ENCODE data around the gene SNRPA. TPM values are rescaled to one million over a fixed set of nuclear protein-coding genes. Genes with fewer than 3 reads are reported as not detected.

SNRPA gene
- total and polyA plus RNA-seq, 2 of the 8 experiments (the other 6 are each of a cell fraction or from before 2014, with no cell fraction given) = 201 to 202 TPM

DNA sequence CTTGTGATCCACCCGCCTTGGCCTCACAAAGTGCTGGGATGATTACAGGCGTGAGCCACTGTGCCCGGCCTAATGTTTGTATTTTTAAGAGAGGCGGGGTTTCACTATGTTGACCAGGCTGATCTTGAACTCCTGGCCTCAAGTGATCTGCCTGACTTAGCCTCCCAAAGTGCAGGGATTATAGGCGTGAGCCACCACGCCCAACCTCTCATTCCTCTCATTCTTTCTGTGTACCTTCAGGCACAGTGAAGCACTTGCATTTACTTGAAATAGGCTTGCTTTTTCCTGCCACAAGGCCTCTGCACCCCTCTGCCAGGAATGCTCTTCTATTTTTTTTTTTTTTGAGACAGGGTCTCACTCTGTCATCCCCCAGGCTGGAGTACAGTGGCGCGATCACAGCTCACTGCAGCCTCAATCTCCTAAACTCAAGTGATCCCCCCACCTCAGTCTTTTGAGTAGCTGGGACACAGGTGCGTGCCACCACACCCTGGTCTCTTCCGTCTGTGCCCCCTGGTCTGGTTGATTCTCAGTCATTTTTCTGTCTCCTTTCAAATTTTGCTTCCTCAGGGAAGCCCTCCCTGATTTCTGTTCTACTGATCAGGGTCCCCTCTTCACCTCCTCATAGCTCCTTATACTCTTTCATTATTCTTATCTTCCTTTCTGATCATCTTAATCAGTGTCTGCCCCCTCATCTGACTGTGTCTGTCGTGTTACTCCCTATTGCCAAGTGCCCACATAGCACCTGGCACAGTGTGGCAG lies 15.8 kb upstream of the SNRPA start:
- FAIRE-seq = no peak
- TF ChIP-seq TAF1 (IDR thresholded peaks at IDR 0.05; ENCODE audit: low read depth, low read length) (no peak), CEBPB (IDR thresholded peaks at IDR 0.05; ENCODE audit: low read depth, low read length) (no peak), SIX5 (IDR thresholded peaks at IDR 0.05; ENCODE audit: low read depth, low read length) (no peak), SRF (IDR thresholded peaks at IDR 0.05; ENCODE audit: low read depth, low read length) (no peak), RNF2 (IDR thresholded peaks at IDR 0.05; ENCODE audit: borderline replicate concordance, low read depth, low read length, missing control alignments, poor library complexity, severe bottlenecking) (no peak), RXRA (IDR thresholded peaks at IDR 0.05; ENCODE audit: insufficient read depth, low read depth, low read length) (no peak), SIN3A (conservative IDR thresholded peaks at IDR 0.05 in 1 of 2, IDR thresholded peaks at IDR 0.05 in 1 of 2; ENCODE audit: low read depth in 1 of 2, low read length in 2 of 2) (no peak), SUZ12 (IDR thresholded peaks at IDR 0.05; ENCODE audit: low read length) (no peak), ASH2L (IDR thresholded peaks at IDR 0.05; ENCODE audit: low read length) (no peak), NANOG (IDR thresholded peaks at IDR 0.05; ENCODE audit: insufficient read depth, low read depth, low read length, poor library complexity, severe bottlenecking) (no peak), JUND (IDR thresholded peaks at IDR 0.05; ENCODE audit: low read length) (no peak), KDM4A (IDR thresholded peaks at IDR 0.05; ENCODE audit: low read depth, low read length, severe bottlenecking) (no peak)

More for the DNA sequence above, 15.8 kb upstream of the SNRPA start:
- H3K56ac ChIP-seq (replicated peaks; ENCODE audit: insufficient read length, low read depth, low read length) = no peak overlapping the region
- peaks cover 0 to 6% of the 10 kb centered on the region in 2 experiments for H4K20me1 ChIP-seq (replicated peaks in 1 of 2; ENCODE audit: control insufficient read depth in 1 of 2, insufficient read depth in 2 of 2, low read length in 2 of 2)
- H2AK5ac ChIP-seq (ENCODE audit: low read depth, low read length) = no peak overlapping the region
- DNase-seq (ENCODE audit: low read depth in 1 of 2, low spot score in 2 of 2) = no peak
- no peaks in the 10 kb centered on the region for H3K9me3 ChIP-seq (ENCODE audit: insufficient read depth in 2 of 2, low read depth in 1 of 2, low read length in 1 of 2)
- H4K8ac ChIP-seq (ENCODE audit: extremely low read depth, insufficient read depth, low read length) = no peak overlapping the region; the same call in 1 of the 2 replicates
- no peak overlapping the region for H4K5ac ChIP-seq (ENCODE audit: insufficient read length, low read depth, low read length)
- POLR2A ChIA-PET (ENCODE audit: partially characterized antibody) = interaction anchor here (1.3 to 3.0 kb wide), 6 partner anchors 10 to 32 kb away, joined by 4 to 10 read pairs (median 7); partner anchors contain the start of gene ACTMAP
- no peak overlapping the region for H2BK5ac ChIP-seq (ENCODE audit: low read depth, low read length)
- H2BK12ac ChIP-seq (ENCODE audit: low read depth, low read length) = no peak overlapping the region
- no peak overlapping the region for H3K14ac ChIP-seq (ENCODE audit: insufficient read length)
- no peak overlapping the region for H3K4ac ChIP-seq (replicated peaks; ENCODE audit: insufficient read length, low read depth, low read length)
- no peaks in the 10 kb centered on the region; a peak in 1 of 7 replicates for H3K4me1 ChIP-seq (replicated peaks in 1 of 4; ENCODE audit: control insufficient read depth in 3 of 4, insufficient read depth in 4 of 4, low read length in 3 of 4)
- no peak overlapping the region for H2BK20ac ChIP-seq (ENCODE audit: low read length)
- no peak overlapping the region for H3K18ac ChIP-seq (ENCODE audit: extremely low read depth, low read length)
- no peaks in the 10 kb centered on the region for H3K27me3 ChIP-seq (replicated peaks in 1 of 4; ENCODE audit: control insufficient read depth in 3 of 4, extremely low read depth in 1 of 4, insufficient read depth in 3 of 4, low read length in 3 of 4)
- peaks cover 3 to 28% (median 20%) of the 10 kb centered on the region in 4 experiments; a peak in 5 of 8 replicates for H3K36me3 ChIP-seq (ENCODE audit: control insufficient read depth in 2 of 4, insufficient read depth in 4 of 4, low read length in 3 of 4)
- H3K4me2 ChIP-seq (ENCODE audit: insufficient read depth in 1 of 2, low read depth in 2 of 2, low read length in 2 of 2) = no peak overlapping the region
- WGBS, 2 experiments (ENCODE audit: extremely low coverage in 1 of 2, insufficient coverage in 1 of 2, insufficient read length in 1 of 2, insufficient replicate concordance in 2 of 2, low coverage in 1 of 2, low lambda C conversion rate in 2 of 2, missing lambda C conversion rate in 1 of 2) = 92% methylated on average over 11 of the region's 11 CpGs; no CpG with 5 or more reads in 1 of the 2 experiments
- H3K4me3 ChIP-seq (ENCODE audit: extremely low read depth in 1 of 4, insufficient read depth in 2 of 4, low read depth in 3 of 4, low read length in 4 of 4) = no peak overlapping the region
- no peak overlapping the region for H3K23ac ChIP-seq (ENCODE audit: insufficient read length)
- H2BK120ac ChIP-seq (replicated peaks; ENCODE audit: low read depth, low read length) = no peak overlapping the region
- H3K79me2 ChIP-seq (ENCODE audit: control insufficient read depth in 1 of 2, insufficient read depth in 2 of 2, low read length in 2 of 2) = no peaks in the 10 kb centered on the region
- no peak overlapping the region for H4K91ac ChIP-seq (replicated peaks; ENCODE audit: insufficient read length, low read length)
- no peaks in the 10 kb centered on the region for H3K23me2 ChIP-seq (ENCODE audit: low read depth, low read length)
- no peaks in the 10 kb centered on the region; the same call in 1 of the 2 replicates for H3K79me1 ChIP-seq (ENCODE audit: low read depth, low read length)
- H2AFZ ChIP-seq (ENCODE audit: low read length) = no peak overlapping the region
- CTCF ChIA-PET (ENCODE audit: partially characterized antibody) = interaction anchor here (1.3 to 2.0 kb wide), 6 partner anchors 8 to 32 kb away, joined by 3 to 6 read pairs (median 4); partner anchors contain the start of genes COQ8B and ITPKC
- no peak overlapping the region for H3K27ac ChIP-seq (ENCODE audit: low read depth, low read length)
- H2BK15ac ChIP-seq (ENCODE audit: low read length) = no peak overlapping the region
- no peak overlapping the region for H3K9ac ChIP-seq (replicated peaks in 1 of 4; ENCODE audit: extremely low read depth in 1 of 4, low read depth in 3 of 4, low read length in 3 of 4)

Data from H1 (cell line).